K562 (cell line): ENCODE measurements around the gene RIPOR1. TPM values are rescaled to one million over a fixed set of nuclear protein-coding genes. Genes with fewer than 3 reads are reported as not detected.
A peak's percentile ranks its signal among the peaks of the same experiment; 100 is the strongest.

ENCODE experiments used
- BCLAF1 ChIP-seq, 2 experiments: fragments of 450-650 bp in 1 of 2; IDR thresholded peaks; 2 replicates each; pipeline ENCODE4 v1.6.1; 2011 to 2017; ENCODE audit warnings: low read depth in 2 of 2, antibody characterized with exemption in 1 of 2, borderline replicate concordance in 1 of 2, low read length in 1 of 2, mild to moderate bottlenecking in 1 of 2, mixed read lengths in 1 of 2; ENCODE audit not compliant: control insufficient read depth in 1 of 2
- BMI1 ChIP-seq: fragments of 150-350 bp; IDR thresholded peaks from 2 replicates; pipeline ENCODE4 v1.6.1; 2014; ENCODE audit warnings: low read length
- DACH1 ChIP-seq: fragments of 450-650 bp; IDR thresholded peaks from 2 replicates; pipeline ENCODE4 v1.6.1; 2018; ENCODE audit not compliant: partially characterized antibody
- E2F4 ChIP-seq: sonication (generic); formaldehyde crosslinking; IDR thresholded peaks from 2 replicates; pipeline ENCODE4 v1.8.0; 2022; ENCODE audit warnings: mild to moderate bottlenecking, low read depth, missing genetic modification reagents
- GMEB1 ChIP-seq: fragments of 250-450 bp; sonication (Bioruptor Pico); IDR thresholded peaks from 2 replicates; pipeline ENCODE4 v1.4.0; 2020; ENCODE audit warnings: mild to moderate bottlenecking
- IRF1 ChIP-seq: sonication (generic); formaldehyde crosslinking; IDR thresholded peaks from 2 replicates; pipeline ENCODE4 v1.8.0; 2022; ENCODE audit warnings: missing genetic modification reagents, mild to moderate bottlenecking, borderline replicate concordance
- NONO ChIP-seq, 2 experiments: fragments of 200-400 bp in 1 of 2; fragments of 450-650 bp in 1 of 2; formaldehyde crosslinking in 1 of 2; IDR thresholded peaks; 2 replicates each; pipeline ENCODE4 v1.6.1; 2017; ENCODE audit warnings: low read depth in 2 of 2, mild to moderate bottlenecking in 2 of 2, moderate library complexity in 2 of 2, low read length in 1 of 2
- RHOXF2B ChIP-seq: fragments of 250-450 bp; sonication (Bioruptor Pico); conservative IDR thresholded peaks from 2 replicates; pipeline ENCODE4 v1.5.1; 2021
- SIX5 ChIP-seq, 2 experiments: IDR thresholded peaks; 2 replicates each; pipeline ENCODE4 v1.6.1; 2011; ENCODE audit warnings: low read length in 2 of 2, borderline replicate concordance in 1 of 2, low read depth in 1 of 2, mild to moderate bottlenecking in 1 of 2, moderate library complexity in 1 of 2; ENCODE audit not compliant: insufficient read depth in 1 of 2
- TFAP4 ChIP-seq: sonication (generic); formaldehyde crosslinking; IDR thresholded peaks from 2 replicates; pipeline ENCODE4 v1.8.0; 2022; ENCODE audit warnings: missing genetic modification reagents, mild to moderate bottlenecking, moderate library complexity, borderline replicate concordance
- TRIM28 ChIP-seq: fragments of 450-650 bp; IDR thresholded peaks from 2 replicates; pipeline ENCODE4 v1.6.1; 2017
- ZNF518B ChIP-seq: fragments of 250-450 bp; sonication (Bioruptor Pico); IDR thresholded peaks from 2 replicates; pipeline ENCODE4 v1.5.0; 2021; ENCODE audit warnings: mild to moderate bottlenecking, moderate library complexity
- polyA plus RNA-seq, 8 experiments: library from polyadenylated mRNA; depleted of rRNA in 4 of 8; stranded (reverse) in 5 of 8; unstranded in 3 of 8; fragments of >200 nt; fragmentation: Nextera tagmentation in 2 of 8; fragmentation: Illumina TruSeq in 1 of 8; extraction: Ambion mirVana in 2 of 8; extraction: Trizol in 1 of 8; gene quantifications; 2 replicates each; pipeline versions ENCODE4 v1.2.1 to v1.2.3, GENCODE V29; 2011 to 2014; ENCODE audit warnings: inconsistent platforms in 1 of 8, missing spikeins in 1 of 8
- total RNA-seq, 7 experiments: library from RNA; depleted of rRNA in 6 of 7; stranded (reverse); fragments of >200 nt in 6 of 7; fragmentation: Illumina TruSeq in 2 of 7; extraction: Trizol in 2 of 7; gene quantifications; 2 replicates each; pipeline versions ENCODE4 v1.2.1 to v1.2.3, GENCODE V29; 2011 to 2021; ENCODE audit warnings: low replicate concordance in 1 of 7

RIPOR1 gene
- total and polyA plus RNA-seq, 9 of the 15 experiments (the other 6 are each of a cell fraction or from before 2014, with no cell fraction given) = 0.36 to 31.1 (median 3.0) TPM

- TF ChIP-seq RHOXF2B (CRISPR knock-in tag) (no peak), TFAP4 (CRISPR knock-in tag) (peak; percentile 97), E2F4 (CRISPR knock-in tag) (peak; percentile 70; the same call in 1 of the 2 replicates), BMI1 (no peak), GMEB1 (CRISPR knock-in tag) (peak; percentile 54; the same call in 1 of the 2 replicates), ZNF518B (no peak), SIX5 (IDR thresholded peaks at IDR 0.05; ENCODE audit: borderline replicate concordance in 1 of 2, insufficient read depth in 1 of 2, low read depth in 1 of 2, low read length in 2 of 2) (no peak), TRIM28 (no peak), IRF1 (CRISPR knock-in tag) (no peak), BCLAF1 (IDR thresholded peaks at IDR 0.05; ENCODE audit: borderline replicate concordance in 1 of 2, control insufficient read depth in 1 of 2, low read depth in 2 of 2, low read length in 1 of 2) (no peak), DACH1 (peak; percentile 74), NONO (IDR thresholded peaks at IDR 0.05; ENCODE audit: low read depth in 2 of 2, low read length in 1 of 2) (peak in 1 of 2 experiments; percentile 43; a peak in 2 of 4 replicates)
These were observed 34.5 kb downstream of the RIPOR1 start (continued) for GRCh38 chr16:67562918-67563707.
